Stomach (tissue), 4 donors: ENCODE measurements around the gene NGLY1.

Experiments
- CTCF ChIP-seq, 7 experiments: fragments of 450-650 bp in 4 of 7; fragments of 200-600 bp in 3 of 7; sonication (generic) in 3 of 7; IDR thresholded peaks; one replicate each; pipeline ENCODE4 v1.5.1; 2016 to 2019; ENCODE audit warnings: antibody characterized with exemption in 7 of 7, control low read depth in 2 of 7, mild to moderate bottlenecking in 1 of 7
- EP300 ChIP-seq: sonication (generic); formaldehyde crosslinking; IDR thresholded peaks from one replicate; pipeline ENCODE4 v1.6.1; 2017; ENCODE audit warnings: antibody characterized with exemption
- POLR2A ChIP-seq, 4 donors: fragments of 450-650 bp; IDR thresholded peaks; one replicate each; pipeline ENCODE4 v1.6.1; 2016; ENCODE audit warnings: antibody characterized with exemption in 4 of 4, control low read depth in 2 of 4, mild to moderate bottlenecking in 1 of 4, moderate library complexity in 1 of 4
- POLR2AphosphoS5 ChIP-seq, 3 donors: sonication (generic); formaldehyde crosslinking; IDR thresholded peaks; one replicate each; pipeline ENCODE4 v1.6.1; 2016; ENCODE audit warnings: antibody characterized with exemption in 3 of 3

GRCh38 chr3:25728101-25728500 lies 55.1 kb downstream of the NGLY1 start:
- TF ChIP-seq CTCF (IDR thresholded peaks at IDR 0.05) (no peak), POLR2A (IDR thresholded peaks at IDR 0.05) (no peak), EP300 (no peak), POLR2AphosphoS5 (IDR thresholded peaks at IDR 0.05) (no peak)
